M059J (cell line): ENCODE results near the gene FKBP4. TPM values are rescaled to one million over a fixed set of nuclear protein-coding genes. Genes with fewer than 3 reads are reported as not detected.
A peak's percentile ranks its signal among the peaks of the same experiment; 100 is the strongest.
"Not testable (repeated sequence)": the region's sequence is repeated elsewhere in the genome, so short reads cannot be mapped to it uniquely, and the experiment has no call there.

Source experiments
- DNase-seq: peaks from one replicate; pipeline ENCODE4 v3.0.0-alpha.2; 2012; ENCODE audit warnings: low read depth
- total RNA-seq: library from RNA; depleted of rRNA; stranded (reverse); fragments of >200 nt; shearing (Covaris generic); gene quantifications from 2 replicates; pipeline ENCODE4 v1.2.3, GENCODE V29; 2014; rRNA removed

Gene FKBP4, protein sequence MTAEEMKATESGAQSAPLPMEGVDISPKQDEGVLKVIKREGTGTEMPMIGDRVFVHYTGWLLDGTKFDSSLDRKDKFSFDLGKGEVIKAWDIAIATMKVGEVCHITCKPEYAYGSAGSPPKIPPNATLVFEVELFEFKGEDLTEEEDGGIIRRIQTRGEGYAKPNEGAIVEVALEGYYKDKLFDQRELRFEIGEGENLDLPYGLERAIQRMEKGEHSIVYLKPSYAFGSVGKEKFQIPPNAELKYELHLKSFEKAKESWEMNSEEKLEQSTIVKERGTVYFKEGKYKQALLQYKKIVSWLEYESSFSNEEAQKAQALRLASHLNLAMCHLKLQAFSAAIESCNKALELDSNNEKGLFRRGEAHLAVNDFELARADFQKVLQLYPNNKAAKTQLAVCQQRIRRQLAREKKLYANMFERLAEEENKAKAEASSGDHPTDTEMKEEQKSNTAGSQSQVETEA
- total RNA-seq = 42.1 and 43.0 TPM in 2 replicates

DNA sequence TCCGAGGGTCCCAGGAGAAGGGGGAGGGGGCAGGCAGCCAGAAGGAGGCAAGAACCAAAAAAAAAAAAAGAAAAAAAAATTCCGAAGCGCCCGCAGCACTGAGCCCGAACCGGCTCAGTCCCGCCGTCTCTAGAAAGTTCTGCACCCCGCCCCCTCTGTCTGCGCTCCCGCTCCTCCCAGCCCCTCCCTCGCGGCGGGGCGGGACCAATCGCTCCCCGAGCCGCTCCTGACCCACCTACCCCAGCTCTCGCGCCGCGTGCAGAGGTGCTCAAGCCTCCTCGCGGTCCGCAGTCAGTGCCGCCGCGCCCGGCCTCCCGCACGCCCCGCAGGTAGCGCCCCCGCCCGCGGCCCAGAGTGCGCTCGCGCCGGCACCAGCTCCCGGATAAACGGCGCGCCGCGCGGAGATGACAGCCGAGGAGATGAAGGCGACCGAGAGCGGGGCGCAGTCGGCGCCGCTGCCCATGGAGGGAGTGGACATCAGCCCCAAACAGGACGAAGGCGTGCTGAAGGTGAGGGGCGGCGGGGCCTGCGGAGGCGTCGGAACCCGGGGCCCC is at the start of gene FKBP4:
Gene FKBP4, plus strand, starts transcription at position 235 of the 554 bp plus-strand sequence. Its CDS starts 170 bp downstream, at position 405.
- DNase-seq = peak; percentile 79

DNA sequence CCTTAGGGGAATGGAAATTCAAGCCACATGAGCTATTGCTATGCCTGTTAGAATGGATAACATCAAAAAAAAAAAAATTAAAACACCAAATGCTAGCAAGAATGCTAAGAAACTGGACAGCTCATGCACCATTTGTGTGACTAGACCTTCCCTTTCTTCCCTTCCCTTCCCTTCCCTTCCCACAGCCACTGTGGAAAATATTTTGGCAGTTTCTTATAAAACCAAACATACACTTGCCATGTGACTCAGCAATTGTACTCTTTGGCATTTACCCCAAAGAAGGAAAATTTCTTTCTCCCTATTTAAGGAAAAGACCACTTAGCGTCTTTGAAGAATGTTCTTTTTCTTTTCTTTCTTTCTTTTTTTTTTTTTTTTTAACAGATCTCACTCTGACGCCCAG is 49.1 kb upstream of the FKBP4 start:
- DNase-seq = no peak

DNA sequence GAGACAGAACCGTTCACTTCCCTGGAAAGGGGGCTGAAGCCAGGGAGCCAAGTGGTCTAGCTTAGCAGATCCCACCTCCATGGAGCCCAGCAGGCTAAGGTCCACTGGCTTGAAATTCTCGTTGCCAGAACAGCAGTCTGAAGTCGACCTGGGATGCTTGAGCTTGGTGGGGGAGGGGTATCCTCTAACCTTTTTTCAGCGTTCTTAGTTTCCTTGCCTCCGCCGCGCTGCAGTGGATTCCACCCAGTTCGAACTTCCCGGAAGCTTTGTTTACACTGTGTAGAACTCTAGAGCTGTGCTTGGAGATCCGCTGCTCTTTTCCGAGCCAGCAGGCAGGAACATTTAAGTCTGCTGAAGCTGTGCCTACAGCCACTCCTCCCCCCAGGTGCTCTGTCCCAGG is 45.2 kb upstream of the FKBP4 start:
- no peak for DNase-seq

DNA sequence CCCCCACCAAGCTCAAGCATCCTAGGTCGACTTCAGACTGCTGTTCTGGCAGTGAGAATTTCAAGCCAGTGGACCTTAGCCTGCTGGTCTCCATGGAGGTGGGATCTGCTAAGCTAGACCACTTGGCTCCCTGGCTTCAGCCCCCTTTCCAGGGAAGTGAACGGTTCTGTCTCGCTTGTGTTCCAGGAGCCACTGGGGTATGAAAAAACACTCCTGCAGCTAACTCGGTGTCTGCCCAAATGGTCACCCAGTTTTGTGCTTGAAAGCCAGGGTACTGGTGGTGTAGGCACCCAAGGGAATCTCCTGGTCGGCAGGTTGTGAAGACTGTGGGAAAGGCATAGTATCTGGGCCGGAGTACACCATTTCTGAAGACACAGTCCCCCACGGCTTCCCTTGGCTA is 44.6 kb upstream of the FKBP4 start:
- no peak for DNase-seq

DNA sequence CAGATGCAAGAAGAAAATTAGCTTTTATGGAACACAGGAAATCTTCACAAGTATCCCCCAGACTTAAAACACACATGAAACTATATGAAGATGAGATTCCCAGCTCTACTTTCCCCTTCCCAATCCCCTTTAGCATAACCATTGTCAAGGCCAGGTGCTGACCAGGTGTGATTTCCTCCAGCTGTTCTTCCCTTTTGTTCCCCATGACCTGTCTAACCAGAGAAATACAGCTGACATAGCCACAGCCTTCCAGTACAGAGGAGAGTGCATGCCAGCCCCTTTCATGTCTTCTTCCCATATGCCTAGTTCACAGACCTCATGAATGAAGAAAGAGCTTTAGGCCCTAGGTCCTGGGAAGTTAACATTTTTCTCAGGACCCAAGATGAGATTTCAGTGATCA is 43.5 kb upstream of the FKBP4 start:
- no peak for DNase-seq

DNA sequence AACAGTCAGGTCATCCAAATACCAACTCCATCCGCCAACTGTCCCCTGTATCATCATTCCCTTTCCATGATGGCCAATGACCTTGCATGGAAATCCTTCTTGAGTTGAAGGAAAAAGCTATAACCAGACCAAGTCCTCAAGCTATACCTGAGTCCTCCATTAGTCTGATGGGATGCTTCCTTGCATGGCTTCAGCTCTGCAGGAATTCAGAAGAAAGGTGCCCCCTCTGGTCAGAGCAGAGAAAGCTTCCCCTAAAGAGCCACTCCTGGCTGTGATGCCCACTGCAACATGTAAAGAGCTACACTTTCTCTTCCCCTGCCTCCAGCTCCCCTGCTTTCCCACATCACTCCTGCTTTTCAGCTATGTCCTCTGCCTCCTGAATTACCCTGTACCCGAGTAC is 43.1 kb upstream of the FKBP4 start:
- no peak for DNase-seq

DNA sequence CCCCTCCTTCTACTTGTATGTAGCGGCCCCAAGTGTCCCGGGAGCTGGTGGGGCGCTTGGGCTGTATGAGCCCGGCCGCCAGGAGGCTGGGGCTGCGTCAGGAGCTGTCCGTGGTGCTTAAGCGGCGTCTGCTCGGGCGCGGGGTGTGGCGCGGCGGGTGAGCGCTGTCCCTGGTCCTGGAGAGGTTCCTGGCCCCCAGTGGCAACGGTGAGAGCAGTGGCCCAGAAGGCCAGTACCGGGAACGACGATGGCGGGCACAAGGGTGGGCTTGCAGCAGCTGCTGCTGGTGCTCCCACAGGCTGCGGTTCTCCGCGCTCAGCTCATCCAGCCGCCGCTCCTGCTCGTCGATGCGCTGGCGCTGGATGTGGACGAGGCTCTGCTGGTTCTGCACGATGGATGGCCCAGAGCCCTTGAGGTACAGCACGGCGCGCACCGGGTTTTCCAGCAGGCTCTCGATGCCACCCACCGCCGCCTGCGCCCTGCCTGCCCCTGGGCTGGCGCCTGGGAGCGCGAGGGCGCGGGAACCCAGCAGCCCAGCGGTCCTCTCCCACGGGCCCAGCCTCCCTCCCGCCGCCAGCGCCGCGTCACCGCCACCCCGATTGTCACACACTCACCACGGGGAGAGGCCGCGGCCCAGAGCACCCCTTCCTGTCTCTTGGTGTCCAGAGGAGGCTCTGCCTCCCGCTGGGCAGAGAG is 41.9 kb upstream of the FKBP4 start:
- peak; percentile 50 for DNase-seq

DNA sequence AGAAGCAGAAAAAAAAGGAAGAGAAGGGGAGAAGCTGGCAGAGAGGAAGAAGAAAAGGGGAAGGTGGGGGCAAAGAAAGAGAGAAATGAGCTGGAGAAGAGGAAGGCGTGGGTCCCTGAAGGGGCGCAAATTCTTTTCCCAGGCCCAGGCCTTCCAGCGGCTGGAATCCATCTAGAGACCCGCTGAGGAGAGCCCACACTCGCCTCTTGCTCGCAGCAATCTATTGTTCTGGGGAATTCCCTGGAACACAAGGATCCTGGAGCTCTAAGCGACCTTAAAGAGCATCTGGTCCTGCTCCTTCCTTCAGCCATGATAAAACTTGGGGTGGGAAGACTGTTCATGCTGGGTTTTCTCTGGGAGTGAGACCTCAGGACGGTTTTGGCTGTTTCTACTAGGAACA is 41.2 kb upstream of the FKBP4 start:
- no peak for DNase-seq

DNA sequence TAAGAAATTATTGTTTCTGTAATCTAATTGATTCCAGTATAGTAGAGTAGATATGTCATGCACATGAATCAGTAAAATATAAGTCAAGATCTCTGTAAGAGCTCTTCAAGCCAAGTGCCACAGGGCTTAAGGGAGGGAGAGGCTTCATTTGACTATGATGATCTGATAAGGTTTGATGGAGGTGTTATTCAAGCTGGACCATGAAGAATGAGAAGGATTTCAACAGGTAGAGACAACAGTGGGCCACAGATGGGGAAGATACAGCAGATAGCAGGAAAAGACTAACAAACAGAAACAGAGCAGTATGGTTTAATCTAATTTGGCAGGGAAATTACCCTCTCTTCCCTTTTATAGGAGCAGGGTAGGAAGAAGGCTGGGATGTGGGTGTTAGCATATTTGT is 40.6 kb upstream of the FKBP4 start:
- no peak for DNase-seq

DNA sequence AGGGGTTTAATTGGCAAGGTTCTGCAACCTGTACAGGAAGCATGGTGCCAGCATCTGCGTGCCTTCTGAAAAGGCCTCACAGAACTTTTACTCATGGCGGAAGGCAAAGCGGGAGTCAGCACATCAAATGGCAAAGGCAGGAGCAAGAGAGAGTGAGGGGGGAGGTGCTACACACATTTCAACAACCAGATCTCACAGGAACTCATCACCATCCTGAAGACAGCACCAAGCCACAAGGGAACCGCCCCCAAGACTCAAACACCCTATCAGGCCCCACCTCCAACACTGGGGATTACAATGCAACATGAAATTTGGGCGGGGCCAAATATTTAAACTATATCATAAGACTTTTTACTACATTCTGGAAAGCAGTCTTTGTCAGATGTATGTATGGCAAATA is 38.0 kb upstream of the FKBP4 start:
- DNase-seq = no peak

DNA sequence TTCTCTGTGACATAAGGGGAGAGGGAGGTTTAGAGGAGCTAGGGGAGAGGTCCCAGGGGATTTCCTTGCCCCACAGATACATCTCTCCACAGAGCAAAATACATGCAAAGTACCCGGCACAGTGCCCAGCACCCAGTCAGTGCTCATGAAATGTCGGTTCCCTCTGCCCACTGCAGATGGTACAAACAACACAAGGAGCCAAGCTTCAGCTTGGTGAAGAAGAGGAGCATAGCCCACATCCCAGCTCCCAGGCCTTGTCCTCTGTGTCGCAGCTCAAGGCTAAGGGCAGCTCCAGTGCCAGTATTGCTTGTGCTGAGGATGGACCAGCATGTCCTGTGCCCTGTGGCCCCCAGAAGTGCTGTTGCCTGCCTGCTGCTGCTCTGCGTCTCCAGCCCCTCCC is 35.0 kb upstream of the FKBP4 start:
- DNase-seq = no peak

DNA sequence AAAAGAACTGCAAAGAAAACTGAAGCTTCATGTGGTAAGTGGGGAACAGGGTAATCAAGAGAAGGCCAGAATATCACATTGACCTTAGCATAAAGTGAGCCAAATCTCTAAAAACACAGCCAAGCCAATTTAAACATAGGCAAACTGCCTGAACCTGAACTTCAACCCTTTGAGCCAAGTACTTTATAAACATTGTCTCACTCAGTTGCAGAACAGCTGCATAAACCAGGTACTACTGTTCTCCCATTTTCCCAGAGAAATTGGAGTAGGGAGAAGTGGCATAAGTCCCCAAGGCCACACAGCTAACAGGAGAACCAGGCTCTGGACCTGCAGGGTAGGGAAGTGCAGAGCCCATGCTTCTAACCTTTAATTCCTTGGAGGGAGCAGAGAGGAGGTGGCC is 30.4 kb upstream of the FKBP4 start:
- DNase-seq = no peak

DNA sequence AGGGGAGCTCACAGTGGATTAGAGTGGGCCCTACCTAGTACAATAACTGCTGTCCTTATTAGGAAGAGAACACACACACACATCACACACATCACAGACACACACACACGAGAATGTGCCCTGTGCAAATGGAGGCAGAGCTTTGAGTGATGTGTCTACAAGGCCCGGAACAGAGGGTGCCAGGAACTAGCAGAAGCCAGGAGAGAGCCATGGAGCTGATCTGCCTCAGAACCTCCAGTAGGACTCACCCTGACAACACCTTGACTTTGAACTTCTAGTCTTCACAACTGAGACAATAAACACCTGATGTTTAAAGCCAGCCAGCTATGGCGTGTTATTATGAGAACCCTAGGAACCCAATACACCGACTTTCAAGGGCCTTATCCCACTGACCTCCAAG is 29.7 kb upstream of the FKBP4 start:
- no peak for DNase-seq

DNA sequence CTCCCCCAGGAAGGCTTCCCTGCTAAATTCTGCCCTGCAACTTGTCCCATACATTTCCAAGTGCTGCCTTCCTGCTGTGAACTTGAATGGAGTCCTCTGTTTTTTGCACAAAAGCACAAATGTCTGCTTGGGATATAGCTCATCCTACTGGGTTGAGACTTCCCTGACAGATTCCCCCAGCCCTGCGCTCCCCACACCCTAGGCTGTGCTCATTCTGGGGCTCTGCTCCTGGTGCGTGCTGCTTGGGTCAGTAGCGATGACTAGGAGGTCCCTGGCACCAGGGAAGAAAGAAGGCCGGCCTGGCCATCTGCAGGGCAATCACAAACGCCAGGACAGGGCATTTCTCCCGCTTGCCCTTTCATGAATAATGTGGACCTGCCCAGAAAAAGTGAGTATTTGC is 29.2 kb upstream of the FKBP4 start:
- DNase-seq = no peak

DNA sequence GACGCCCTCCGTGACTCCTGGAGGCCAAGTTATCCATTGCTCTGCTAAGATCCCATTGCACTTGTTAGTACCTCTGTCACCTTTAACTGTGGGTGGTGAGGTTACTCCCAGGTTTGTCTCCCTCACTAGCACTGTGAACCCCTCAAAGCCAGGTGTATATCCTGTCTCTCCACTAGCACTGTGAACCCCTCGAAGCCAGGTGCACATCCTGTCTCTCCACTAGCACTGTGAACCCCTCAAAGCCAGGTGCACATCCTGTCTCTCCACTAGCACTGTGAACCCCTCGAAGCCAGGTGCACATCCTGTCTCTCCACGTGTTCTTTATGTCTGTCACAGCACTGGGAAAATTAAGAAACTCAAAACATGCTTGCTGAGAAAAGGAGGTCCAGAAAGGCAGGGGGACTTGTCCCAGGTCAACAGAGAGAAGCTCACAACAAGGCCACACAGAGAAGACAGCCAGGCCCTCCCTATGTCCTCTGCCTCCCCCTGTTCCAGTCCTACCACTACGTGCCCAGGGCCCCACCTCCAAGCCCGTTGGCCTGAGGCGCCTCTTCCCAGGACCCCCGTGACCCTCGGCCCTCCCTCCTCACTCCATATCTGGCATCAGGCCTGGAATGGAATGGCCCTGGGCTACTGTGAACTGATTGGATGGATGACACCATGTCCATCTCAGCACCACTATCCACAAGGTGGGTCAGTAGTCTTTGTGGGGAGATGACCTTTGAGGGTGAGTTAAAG is 26.4 kb upstream of the FKBP4 start:
- no peak for DNase-seq

DNA sequence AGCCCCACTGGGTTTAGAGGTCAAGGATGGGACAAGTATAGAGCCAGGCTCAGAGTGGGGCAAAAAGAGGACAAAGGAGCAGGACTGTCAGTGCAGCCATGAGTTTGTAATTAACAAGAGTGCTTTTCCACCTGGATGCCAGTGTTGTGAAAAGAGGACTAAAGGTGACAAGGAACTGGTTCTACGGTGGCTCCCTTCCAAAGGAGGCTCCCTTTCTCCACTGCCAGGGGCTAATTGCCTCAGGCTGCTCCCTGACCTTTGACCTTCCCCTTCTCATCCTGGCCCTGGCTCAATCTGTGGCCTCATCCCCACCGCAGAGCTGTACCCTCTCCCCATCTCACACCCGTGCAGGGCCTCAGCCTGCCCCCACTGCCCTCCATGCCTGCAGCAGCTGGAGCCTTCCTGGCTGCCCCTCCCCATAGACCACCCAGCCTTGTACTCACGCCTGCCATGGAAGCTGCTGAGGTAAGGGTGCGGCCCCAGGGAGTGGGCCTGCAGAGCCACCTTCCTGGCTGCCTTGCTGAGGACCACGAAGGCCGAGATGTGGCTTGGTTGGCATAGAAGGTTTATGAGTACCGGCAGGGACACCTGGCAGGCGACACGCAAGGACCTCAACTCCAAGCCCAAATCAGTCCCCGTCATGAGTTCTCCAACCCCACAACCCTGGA is 24.8 kb upstream of the FKBP4 start:
- no peak for DNase-seq

DNA sequence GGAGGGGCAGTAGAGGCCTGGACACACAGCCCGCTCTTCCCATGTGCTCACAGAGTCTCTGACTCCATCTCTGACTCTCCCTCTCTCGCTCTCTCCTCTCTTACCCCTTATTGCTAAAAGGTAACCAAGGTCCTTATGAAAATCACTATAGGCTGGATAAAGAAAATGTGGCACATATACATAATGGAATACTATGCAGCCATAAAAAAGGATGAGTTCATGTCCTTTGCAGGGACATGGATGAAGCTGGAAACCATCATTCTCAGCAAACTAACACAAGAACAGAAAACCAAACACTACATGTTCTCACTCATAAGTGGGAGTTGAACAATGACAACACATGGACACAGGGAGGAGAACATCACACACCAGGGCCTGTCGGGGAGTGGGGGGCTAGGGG is 24.2 kb upstream of the FKBP4 start:
- DNase-seq = not testable (repeated sequence)

DNA sequence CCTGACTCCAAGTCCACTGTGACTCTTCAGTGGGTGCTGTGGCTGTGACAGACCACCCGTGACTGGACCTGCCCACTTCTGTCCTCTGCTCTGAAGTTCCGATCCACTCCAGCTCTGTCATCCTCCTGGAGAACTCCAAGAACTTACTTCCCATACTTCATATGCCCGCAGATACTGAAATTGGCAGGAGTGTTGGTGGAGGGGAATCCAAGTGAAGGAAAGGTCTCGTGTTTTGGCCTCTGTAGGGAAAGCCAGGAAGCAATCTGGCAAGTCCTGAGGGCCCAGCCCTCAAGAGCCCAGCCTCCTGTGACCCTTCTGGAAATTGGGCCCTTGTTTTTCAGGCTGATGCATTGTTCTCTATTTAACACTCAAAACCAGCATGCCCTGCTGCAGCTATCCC is 22.4 kb upstream of the FKBP4 start:
- DNase-seq = no peak

DNA sequence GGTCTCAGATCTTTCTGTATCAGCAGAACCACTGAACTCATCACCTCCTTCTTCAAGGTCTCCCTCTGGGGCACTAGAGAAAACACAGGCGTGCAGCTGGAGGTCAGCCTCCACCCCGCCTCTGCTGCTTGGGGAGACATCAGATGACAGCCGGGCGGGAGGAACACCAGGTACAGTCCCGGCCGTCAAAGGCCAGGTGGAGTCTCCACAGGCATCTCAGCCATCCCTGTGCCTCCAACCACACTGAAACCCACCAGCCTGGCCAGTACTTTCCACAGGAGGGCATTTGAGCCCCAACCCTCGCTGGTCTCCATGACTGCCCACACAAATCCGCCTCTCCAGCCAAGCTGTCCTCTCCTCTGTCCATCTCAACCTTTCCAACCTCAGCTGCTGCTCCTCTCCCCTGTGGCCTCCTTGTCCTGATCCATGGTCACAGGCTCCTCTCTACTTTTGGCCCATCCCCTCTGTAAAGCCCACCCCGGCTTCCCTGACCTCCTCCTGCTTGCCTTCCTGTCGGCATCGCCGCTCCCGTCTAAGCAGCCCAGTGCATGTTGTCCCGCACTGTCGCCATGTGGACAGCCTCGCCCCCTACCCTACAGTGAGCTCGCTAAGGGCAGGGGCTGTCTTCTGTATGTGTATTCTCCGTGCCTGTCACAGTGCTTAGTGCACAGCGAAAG is 21.4 kb upstream of the FKBP4 start:
- no peak for DNase-seq

DNA sequence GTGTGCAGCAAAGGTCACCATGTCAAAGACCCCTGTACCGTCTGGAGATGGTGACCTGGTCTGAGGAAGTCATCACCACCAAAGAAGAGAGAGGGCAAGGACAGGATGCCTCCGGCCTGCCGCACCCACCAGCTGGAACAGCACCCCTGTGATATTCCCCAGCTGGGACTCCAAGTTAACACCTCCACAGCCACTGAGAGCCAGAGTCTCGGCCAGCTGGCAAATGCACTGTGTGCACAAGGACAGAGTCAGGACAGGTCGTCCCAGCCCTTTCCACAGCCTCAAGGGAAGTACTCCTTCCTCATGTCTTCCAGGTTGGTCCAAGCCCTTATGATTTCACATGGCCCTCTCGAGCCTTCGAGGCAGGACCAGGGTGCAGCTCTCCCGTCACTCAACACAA is 19.3 kb upstream of the FKBP4 start:
- DNase-seq = no peak

DNA sequence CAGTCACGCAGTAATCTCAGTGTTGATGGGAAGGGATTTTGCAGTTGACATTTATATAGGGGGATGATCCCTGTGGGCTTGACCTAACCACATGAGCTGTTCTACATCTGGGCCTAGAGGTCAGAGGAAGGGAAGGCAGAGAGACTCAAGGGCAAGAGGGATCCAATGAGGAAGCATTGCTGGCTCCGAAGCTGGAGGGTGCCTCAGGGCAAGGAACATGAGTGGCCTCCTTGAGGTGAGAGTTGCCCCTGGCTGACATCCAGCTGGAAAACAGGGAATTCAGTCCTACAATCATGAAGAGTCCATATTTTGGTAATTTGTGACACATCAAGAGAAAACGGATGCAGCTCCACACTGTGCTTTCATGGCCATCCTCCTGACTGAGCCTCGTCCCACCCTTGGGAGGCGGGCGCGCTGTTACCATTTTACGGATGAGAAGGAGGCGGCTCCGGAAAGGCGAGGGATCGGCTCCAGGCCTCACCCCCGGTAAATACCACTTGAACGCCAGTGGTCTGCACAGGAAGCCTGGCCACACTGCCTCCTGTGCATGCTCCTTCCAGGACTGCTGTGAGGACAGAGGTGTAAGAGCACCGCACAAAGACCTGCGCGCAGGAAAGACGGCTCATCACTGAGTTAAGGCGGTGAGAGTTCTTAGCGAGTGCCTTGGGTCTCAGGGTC is 18.5 kb upstream of the FKBP4 start:
- DNase-seq = no peak
